Activated T-helper 9 cell treated with anti-CD3 and anti-CD28 coated beads, Interleukin-2, amount 50 U/mL, for 16 hours (primary cell): ENCODE measurements around the gene TRMT61B.

ENCODE experiments used
- DNase-seq: peaks from one replicate; pipeline ENCODE4 v3.0.0-alpha.2; 2020; ENCODE audit warnings: low read depth

The TRMT61B gene

GRCh38 chr2:28855977-28856376 lies 14.1 kb downstream of the TRMT61B start:
- DNase-seq = no peak

GRCh38 chr2:28855193-28855592 lies 14.9 kb downstream of the TRMT61B start:
- no peak for DNase-seq

GRCh38 chr2:28842042-28842441 lies 28.1 kb downstream of the TRMT61B start:
- no peak for DNase-seq

GRCh38 chr2:28838971-28839370 lies 31.1 kb downstream of the TRMT61B start:
- DNase-seq = no peak

- DNase-seq = no peak
Observed at GRCh38 chr2:28835781-28836180, 34.3 kb downstream of the TRMT61B start.

GRCh38 chr2:28833740-28834470 lies 36.2 kb downstream of the TRMT61B start:
- no peak for DNase-seq

- no peak for DNase-seq
Observed at GRCh38 chr2:28828382-28828781, 41.7 kb downstream of the TRMT61B start.

GRCh38 chr2:28824870-28825269 lies 45.2 kb downstream of the TRMT61B start:
- no peak for DNase-seq

GRCh38 chr2:28824207-28824606 lies 45.9 kb downstream of the TRMT61B start:
- no peak for DNase-seq

- no peak for DNase-seq
Observed at GRCh38 chr2:28822036-28822435, 48.1 kb downstream of the TRMT61B start.

- peak; percentile 8 for DNase-seq
Observed at GRCh38 chr2:28821295-28821958, 48.7 kb downstream of the TRMT61B start.

GRCh38 chr2:28818053-28818452 lies 52.1 kb downstream of the TRMT61B start:
- no peak for DNase-seq

GRCh38 chr2:28810384-28811285 lies 59.5 kb downstream of the TRMT61B start, which contains the start of gene SPDYA:
SPDYA (plus strand) TSS chr2:28810834; CDS start chr2:28816015, 5,181 bp downstream.
- DNase-seq = peak; percentile 69

GRCh38 chr2:28809927-28810326 lies 60.2 kb downstream of the TRMT61B start:
- no peak for DNase-seq

GRCh38 chr2:28802975-28803429 lies 67.1 kb downstream of the TRMT61B start:
- no peak for DNase-seq

- DNase-seq = no peak
Observed at GRCh38 chr2:28801726-28802125, 68.4 kb downstream of the TRMT61B start.
